WTC11 (cell line): ENCODE data around the gene CENPU.

Source experiments
- E2F5 ChIP-seq: sonication (generic); formaldehyde crosslinking; IDR thresholded peaks from 2 replicates; pipeline ENCODE4 v1.8.1; 2022; ENCODE audit warnings: mild to moderate bottlenecking, moderate library complexity, missing genetic modification reagents
- HMGXB4 ChIP-seq: sonication (generic); formaldehyde crosslinking; IDR thresholded peaks from 2 replicates; pipeline ENCODE4 v1.8.1; 2023; ENCODE audit warnings: mild to moderate bottlenecking, moderate library complexity, missing genetic modification reagents
- TF ChIP-seq, protein P1 (sequence below): sonication (generic); formaldehyde crosslinking; IDR thresholded peaks from 2 replicates; pipeline ENCODE4 v1.8.1; 2023; ENCODE audit warnings: mild to moderate bottlenecking, missing genetic modification reagents, moderate library complexity
- TF ChIP-seq, protein P2 (sequence below): sonication (generic); formaldehyde crosslinking; IDR thresholded peaks from 2 replicates; pipeline ENCODE4 v1.8.0; 2022; ENCODE audit warnings: mild to moderate bottlenecking, missing genetic modification reagents

GRCh38 chr4:184727430-184727829 is 6.5 kb downstream of the CENPU start:
- TF ChIP-seq, protein P1, sequence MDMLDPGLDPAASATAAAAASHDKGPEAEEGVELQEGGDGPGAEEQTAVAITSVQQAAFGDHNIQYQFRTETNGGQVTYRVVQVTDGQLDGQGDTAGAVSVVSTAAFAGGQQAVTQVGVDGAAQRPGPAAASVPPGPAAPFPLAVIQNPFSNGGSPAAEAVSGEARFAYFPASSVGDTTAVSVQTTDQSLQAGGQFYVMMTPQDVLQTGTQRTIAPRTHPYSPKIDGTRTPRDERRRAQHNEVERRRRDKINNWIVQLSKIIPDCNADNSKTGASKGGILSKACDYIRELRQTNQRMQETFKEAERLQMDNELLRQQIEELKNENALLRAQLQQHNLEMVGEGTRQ (CRISPR knock-in tag), result no peak
- TF ChIP-seq E2F5 (CRISPR knock-in tag) (no peak), HMGXB4 (CRISPR knock-in tag) (no peak)
- TF ChIP-seq, protein P2, sequence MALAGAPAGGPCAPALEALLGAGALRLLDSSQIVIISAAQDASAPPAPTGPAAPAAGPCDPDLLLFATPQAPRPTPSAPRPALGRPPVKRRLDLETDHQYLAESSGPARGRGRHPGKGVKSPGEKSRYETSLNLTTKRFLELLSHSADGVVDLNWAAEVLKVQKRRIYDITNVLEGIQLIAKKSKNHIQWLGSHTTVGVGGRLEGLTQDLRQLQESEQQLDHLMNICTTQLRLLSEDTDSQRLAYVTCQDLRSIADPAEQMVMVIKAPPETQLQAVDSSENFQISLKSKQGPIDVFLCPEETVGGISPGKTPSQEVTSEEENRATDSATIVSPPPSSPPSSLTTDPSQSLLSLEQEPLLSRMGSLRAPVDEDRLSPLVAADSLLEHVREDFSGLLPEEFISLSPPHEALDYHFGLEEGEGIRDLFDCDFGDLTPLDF (CRISPR knock-in tag), result no peak
